GM21360 (cell line): ENCODE measurements around the gene MADD.
"Not testable (repeated sequence)": the region's sequence is repeated elsewhere in the genome, so short reads cannot be mapped to it uniquely, and the experiment has no call there.

Experiments
- ATAC-seq: cut with Tn5 transposase; IDR thresholded peaks from one replicate; pipeline ENCODE4 v1.9.1; 2021; ENCODE audit warnings: mild to moderate bottlenecking, moderate library complexity; ENCODE audit not compliant: unreplicated experiment

The MADD gene

GRCh38 chr11:47272706-47273105 lies 2.8 kb downstream of the MADD start:
- no peak for ATAC-seq

GRCh38 chr11:47274495-47275235 lies 4.7 kb downstream of the MADD start:
- ATAC-seq: no peak

GRCh38 chr11:47276923-47277322 lies 7.0 kb downstream of the MADD start:
- ATAC-seq: no peak

DNA sequence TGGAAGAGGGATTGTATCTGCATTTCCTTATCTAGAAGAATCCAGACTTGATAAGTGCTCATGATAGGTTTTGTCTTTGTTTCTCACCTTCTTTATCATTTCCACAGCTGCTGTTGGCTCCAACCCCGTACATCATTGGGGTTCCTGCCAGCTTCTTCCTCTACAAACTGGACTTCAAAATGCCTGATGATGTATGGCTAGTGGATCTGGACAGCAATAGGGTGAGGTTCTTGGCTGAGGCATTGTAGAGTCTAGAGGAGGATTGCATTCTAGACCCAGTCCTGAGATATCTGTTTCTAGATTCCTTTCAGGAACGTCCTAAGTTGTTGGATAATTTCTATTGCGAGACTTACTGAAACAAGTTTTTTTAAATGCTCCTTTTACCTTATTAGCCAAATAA lies 8.1 kb downstream of the MADD start:
- no peak for ATAC-seq

GRCh38 chr11:47278769-47279168 lies 8.8 kb downstream of the MADD start:
- ATAC-seq: no peak

GRCh38 chr11:47280099-47280498 lies 10.2 kb downstream of the MADD start:
- ATAC-seq: no peak

DNA sequence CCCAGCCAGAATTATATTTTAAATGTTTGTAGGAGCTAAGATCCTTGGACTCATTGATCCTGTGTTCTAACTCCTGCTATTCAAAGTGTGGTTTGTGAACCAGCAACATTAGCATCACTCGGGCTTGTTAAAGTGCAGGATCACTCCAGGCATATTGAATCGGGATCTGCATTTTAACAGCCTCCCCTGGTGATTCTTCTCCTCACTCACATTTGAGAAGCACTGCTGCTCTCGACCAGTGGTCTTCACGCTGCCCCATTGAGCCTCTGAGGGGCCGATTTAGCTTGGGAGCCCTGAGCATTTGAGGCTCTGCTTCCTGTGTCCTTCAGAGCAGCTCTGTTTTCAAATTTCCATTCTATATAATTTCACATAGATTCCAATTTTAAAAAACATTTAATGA lies 10.9 kb downstream of the MADD start:
- no peak for ATAC-seq

GRCh38 chr11:47282462-47282861 lies 12.5 kb downstream of the MADD start:
- no peak for ATAC-seq

GRCh38 chr11:47284151-47284550 lies 14.2 kb downstream of the MADD start:
- ATAC-seq: no peak

GRCh38 chr11:47285969-47286770 lies 16.2 kb downstream of the MADD start:
- no peak for ATAC-seq

- no peak for ATAC-seq
These were observed 18.1 kb downstream of the MADD start for GRCh38 chr11:47288066-47288465.

- no peak for ATAC-seq
These were observed 19.9 kb downstream of the MADD start for GRCh38 chr11:47289856-47290255.

DNA sequence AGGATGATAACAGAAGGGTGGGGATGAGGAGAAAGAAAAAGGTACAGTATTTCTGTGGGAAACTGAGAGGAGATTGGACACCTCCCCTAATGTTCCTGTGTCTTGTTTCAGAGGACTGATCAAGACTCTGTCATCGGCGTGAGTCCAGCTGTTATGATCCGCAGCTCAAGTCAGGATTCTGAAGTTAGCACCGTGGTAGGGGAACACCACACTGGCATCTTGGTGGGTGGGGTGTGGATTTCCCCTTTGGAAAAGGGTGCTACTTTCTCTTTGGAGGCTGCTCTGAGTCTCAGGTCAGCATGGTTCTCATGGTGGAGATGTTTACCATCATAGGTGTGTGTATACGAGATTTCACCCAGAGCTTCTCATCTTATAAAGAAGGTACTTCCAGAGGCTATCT lies 25.5 kb downstream of the MADD start:
- ATAC-seq: no peak

DNA sequence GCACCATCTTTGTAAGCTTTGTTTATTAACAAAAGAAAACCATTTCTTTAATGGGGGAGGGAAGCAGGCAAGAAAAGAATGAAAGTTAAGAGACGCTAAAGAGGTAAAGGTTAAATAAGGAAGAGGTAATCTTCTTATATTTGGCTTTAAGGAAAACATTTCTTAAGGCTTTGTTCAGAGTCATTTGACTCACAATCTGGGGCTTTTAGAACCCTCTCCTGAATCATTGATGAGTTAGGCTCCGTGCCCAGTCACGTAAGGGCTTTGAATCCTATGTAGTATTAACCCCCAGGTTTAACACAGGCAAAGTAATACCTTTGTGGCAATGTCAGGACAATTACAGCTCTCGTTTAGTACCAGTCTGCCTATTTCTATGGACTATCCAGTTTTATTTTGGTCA lies 26.1 kb downstream of the MADD start:
- ATAC-seq: no peak

GRCh38 chr11:47299078-47299477 lies 29.1 kb downstream of the MADD start:
- no peak for ATAC-seq

DNA sequence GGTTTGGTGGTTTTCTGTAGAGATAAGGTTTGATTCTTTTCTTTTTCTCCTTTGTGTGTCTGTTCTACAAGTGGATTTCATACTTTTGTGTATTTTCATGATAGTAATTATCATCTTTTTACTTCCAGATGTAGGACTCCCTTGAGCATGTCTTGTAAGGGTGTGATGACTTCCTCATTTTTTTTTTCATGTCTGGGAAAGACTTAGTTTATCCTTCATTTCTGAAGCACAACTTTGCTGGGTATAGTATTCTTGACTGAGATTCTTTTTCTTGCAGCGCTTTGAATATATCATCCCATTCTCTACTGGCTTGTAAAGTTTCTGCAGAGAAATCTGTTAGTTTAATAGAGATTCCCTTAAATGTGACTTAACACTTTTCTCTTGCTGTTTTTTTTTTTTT lies 32.9 kb downstream of the MADD start:
- ATAC-seq: no peak

DNA sequence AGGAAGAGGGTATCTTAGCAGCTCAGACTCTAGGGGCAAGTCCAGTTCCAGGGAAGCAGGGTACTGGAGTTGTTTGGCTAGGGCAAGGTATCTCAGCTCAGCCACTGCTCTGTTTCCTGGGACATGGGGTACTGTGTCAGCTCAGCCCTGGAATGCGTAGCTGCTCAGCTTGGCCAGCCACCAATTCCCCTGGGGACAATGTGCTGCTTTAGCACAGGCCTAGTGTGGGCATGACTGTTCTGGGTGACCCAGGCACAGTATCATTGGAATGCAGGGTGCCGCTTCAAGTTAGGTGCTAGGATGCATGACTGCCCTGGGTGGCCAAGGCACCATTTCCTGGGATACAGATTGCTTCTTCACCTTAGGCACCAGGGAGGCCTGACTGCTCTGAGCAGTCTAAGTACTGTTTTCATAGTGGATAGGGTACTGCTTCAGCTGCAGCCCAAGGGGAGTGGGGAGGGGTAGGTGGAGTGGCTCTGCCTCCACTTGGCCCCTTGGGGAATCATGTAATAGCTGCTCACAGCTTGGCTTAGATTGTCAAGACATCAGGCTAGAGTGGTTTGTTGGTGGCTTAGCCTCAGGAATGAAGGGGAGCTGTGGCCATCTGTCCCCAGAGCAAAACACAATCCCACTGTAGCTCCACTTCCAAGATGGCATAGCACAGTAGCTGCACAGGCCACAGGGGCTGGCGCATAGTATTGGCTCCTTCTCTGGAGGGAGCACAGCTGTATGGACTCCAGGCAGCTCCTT lies 36.0 kb downstream of the MADD start:
- no peak for ATAC-seq

DNA sequence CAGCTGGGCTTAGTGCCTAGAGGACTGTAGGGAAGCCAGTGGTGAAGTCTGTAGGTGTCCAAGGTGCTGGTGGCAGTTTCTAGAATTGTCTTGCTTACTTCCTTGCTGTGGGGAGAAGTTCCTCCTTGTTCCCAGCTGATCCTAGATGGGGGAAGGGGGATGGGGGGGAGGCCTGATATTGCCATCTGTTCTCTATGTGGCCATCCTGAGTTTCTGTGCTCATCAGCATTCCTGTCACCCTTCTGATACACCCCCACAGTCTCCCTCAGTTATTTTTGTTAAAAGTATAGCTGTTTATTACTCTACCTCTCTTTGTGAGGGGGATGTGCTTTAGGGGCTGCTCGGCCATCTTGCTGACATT lies 36.5 kb downstream of the MADD start:
- ATAC-seq: no peak

GRCh38 chr11:47308050-47308823 lies 38.3 kb downstream of the MADD start:
- ATAC-seq: no peak

GRCh38 chr11:47314992-47315391 lies 45.1 kb downstream of the MADD start:
- ATAC-seq: no peak

DNA sequence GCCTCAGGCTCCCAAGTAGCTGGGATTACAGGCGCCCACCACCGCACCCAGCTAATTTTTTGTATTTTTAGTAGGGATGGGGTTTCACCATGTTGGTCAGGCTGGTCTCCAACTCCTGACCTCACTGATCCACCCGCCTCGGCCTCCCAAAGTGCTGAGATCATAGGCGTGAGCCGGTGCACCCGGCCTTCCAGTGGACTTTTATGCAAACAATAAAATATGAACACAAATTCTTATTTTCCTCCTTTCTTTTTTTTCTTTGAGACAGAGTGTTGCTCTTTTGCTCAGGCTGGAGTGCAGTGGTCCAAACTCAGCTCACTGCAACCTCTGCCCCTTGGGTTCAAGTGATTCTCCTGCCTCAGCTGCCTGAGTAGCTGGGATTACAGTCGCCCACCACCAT lies 46.6 kb downstream of the MADD start:
- ATAC-seq: not testable (repeated sequence)
